Midbrain (tissue), 1 donor: ENCODE results near the gene SLC25A29.
"Not testable (repeated sequence)": the region's sequence is repeated elsewhere in the genome, so short reads cannot be mapped to it uniquely, and the experiment has no call there.

Experiments
- DNase-seq: peaks from one replicate; lab custom pipeline; 2025; lab: John Stamatoyannopoulos, UW

The SLC25A29 gene

GRCh38 chr14:100293497-100294212 is 12.6 kb downstream of the SLC25A29 start:
- DNase-seq, result no peak

DNA sequence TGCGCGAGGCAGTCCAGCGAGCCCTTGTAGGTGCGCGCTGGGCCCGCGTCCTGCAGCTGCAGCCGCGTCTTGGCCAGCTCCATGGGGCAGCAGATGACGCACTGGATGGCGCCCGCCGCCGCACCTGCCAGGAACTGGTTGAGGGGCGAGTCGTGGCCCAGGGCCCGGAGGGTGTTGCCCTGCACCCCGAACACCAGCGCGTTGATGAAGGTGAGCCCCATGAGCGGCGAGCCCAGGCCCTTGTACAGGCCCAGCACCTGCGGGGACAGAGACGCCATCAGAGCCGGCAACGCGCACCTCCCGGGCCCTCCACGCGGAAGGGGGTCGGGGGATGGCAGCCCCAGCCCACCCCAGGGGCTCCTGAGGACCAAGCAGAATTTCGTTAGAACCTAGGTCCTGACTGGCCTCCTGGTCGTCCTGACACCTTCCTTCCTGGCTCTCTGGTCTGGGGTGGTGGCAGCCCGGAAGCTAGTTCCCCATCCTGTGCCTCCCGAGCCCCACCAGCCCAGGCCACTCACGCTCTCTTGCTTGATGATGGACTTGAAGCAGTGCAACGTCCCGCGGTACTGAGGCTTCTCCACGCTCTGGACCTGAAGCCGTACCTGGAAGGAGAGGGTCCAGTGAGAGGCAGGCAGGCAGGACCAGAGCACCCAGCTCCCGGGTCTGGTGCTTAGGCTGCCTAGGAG is 13.3 kb downstream of the SLC25A29 start:
- no peak for DNase-seq

GRCh38 chr14:100292301-100292775 is 13.9 kb downstream of the SLC25A29 start:
- DNase-seq, result no peak

DNA sequence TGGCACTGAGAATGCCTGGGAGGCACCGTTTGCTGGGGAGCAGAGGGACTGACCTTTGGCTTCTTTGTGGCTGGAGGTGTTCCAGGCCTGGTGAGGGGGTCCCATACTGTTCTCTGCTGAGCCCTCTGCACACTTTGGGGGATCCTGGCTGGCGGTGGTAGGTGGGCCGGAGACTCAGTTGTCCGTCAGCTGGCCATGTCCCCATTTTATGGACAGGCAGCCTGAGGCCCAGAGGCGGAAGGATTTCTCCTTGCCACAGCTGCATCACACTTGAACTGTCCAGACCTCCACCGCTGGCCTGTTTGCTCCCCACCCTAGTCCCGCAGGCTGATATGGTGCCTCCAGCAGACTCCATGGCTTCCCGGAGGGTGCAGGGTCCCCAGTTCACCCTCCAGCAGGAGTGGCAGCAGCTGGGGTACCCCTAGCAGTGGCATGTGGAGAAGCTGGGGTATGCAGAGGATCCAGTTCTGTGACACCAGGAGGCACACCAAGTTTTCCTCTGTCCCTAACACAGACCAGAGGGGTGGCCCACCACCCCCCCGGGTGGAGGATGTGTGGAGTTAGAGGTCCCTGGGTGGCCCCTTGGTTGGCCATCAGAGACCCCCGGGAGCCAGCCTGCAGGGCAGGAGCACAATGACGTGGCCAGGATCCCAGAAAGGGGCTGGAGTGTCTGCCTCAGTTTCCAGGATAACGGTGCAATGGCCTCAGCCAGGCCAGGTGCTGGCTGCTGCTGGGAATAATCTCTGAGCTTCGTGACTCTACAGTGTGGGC is 14.8 kb downstream of the SLC25A29 start:
- DNase-seq, result no peak

GRCh38 chr14:100290607-100291304 is 15.5 kb downstream of the SLC25A29 start:
- peak; percentile 52 for DNase-seq

DNA sequence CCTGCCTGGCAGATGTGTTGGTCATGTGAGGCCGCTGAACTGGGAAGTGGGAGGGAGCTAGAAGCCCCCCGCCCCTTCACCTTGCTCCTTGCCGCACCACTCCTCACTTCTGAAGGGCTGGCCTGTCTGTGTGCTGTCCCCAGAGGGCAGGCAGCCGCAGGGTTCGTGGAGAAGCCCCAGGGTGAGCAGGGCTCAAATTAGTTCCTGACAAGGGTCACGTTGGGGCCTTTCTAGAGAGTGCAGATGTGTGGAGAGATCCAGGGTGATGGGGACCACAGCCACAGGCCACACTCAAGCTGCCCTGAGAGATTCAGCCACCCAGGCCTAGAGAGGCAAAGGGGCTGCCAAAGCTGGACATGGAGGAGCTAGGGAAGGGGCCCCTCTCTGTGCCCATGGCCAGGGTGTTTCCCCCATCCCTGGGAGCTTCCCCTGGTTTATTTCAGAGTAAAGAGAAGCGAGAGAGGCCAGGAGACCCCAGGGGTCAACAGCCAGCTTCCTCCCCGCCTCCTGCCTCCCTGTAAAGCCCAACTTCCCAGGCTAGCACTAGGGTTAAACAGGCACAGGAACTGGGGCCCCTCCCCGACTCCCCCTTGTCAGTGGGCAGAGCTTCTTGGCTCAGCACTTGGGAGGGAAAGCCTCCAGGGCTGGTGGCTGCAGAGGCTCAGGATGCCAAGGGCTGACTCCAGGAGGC is 16.2 kb downstream of the SLC25A29 start:
- DNase-seq, result no peak

GRCh38 chr14:100288382-100289185 is 17.7 kb downstream of the SLC25A29 start:
- DNase-seq, result no peak

- DNase-seq, result not testable (repeated sequence)
Measured at GRCh38 chr14:100287998-100288295, 18.3 kb downstream of the SLC25A29 start.

DNA sequence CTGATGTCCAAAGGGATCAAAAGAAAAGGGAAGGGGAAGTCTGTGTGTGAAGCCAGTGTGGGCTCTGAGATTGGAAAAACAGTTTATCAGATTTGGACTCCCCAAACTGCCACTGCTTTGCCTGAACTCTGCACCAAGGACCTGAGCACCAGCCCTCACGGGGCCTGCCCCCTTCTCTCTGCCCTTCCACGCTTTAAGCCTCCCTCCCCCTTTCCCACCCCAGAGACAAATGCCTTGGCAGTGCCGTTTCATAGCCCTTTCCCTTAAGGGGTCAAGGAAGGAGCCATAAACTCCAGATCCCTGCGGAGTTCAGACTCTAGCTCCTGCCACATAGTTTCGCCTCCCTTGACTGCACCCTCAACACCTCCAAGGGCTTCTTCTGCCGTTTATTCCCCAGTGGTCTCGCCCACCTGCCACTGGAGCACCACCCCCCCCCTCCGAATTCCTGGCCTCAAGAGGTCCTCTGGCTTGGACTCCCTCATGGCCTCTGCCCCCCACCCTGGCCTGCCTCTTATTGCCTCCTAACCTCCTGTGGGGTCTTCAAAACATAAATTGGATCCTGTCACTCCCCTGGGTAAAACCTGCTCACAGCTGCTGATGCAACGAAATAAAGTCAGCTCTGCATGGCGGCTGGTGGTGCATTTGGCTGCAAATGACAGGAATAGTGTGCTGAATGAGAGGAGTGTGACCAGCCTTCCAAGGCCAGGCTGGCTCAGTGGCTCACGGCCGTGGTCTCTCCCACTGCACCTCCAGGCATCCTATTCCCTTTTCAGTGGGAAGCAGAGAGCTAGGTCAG is 18.8 kb downstream of the SLC25A29 start:
- no peak for DNase-seq

- no peak for DNase-seq
Measured at GRCh38 chr14:100286484-100287191, 19.6 kb downstream of the SLC25A29 start.

- DNase-seq, result no peak
Measured at GRCh38 chr14:100285913-100286400, 20.3 kb downstream of the SLC25A29 start.

GRCh38 chr14:100285021-100285912 is 21.0 kb downstream of the SLC25A29 start:
- DNase-seq, result peak; percentile 58

DNA sequence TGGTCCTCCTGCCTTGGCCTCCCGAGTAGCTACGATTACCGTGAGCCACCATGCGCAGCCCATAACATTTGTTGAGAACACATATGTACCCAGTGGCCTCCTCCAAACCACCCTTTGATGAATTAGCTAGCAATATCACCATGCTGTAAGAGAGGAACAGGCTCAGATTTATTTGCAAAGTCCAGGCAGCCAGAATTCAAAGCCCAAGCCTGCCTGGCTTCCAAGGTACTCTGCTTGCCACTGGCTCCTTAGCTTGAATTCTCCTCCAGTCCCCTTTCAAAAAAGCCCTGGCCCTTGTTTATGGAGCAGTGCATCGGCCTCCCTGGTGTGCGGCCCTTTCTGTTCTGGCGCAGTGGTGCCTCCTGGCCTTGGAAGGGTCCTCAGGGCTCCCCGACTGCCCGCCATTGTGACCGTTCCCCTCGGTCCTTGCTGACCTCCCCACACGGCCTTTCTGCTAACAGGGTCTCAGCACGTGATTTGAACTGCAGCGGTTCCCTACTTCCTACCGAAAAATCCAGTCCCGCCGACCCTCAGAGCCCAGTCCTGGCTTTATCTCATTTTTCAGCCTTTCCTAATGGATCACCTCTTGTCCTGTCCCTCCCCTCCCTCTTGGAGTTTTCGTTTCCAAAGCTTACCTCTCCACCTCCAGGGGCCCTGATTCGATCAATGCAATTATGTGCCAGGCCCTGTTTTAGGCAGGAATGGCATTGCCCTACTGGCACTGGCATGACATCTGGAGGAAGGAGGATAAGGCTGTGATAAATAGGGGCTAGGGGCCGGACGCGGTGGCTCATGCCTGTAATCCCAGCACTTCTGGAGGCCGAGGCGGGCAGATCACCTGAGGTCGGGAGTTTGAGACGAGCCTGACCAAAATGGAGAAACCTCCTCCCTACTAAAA is 22.0 kb downstream of the SLC25A29 start:
- no peak for DNase-seq

- DNase-seq, result not testable (repeated sequence)
Measured at GRCh38 chr14:100283436-100283835, 22.8 kb downstream of the SLC25A29 start.

DNA sequence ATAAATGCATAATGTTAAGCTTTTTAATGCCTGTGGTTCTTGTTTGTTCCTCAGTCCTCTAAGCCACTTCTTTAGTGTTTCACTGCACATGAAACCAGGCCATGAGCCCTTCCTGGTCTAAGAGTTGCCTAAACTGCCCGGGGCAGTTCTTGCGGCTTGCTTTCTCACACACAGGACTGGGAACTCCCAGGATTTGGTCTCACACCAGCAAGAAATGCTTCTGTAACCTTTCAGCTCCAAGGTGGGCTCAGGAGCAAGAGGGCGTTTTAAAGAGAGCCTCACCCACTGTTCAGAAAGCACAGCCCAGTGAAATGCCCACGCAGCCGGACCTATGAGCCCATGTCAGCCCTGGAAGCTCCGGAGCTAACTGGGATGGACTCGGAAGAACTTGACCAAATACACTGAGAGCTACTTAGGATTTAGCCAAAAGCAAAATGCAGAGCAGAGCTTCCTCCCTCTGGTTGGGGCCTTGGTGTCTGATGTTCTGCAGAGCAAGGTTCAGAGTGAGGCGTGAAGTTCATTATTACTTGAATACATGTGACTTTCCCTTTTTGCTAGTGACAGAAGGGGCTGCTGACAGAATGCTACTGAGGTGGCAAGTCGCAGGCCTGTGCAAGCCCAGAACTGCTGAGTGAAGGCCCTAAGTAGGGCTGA is 23.4 kb downstream of the SLC25A29 start:
- no peak for DNase-seq

- DNase-seq, result no peak
Measured at GRCh38 chr14:100282083-100282350, 24.2 kb downstream of the SLC25A29 start.
